WERI-Rb-1 (cell line): ENCODE data around the gene CDH23.

Experiments
- DNase-seq: peaks from one replicate; pipeline ENCODE4 v3.0.0-alpha.2; 2020
- H3K27ac ChIP-seq: fragments of 250-450 bp; sonication (Bioruptor Pico); 2 replicates; pipeline ENCODE4 v1.5.1; 2020; ENCODE audit warnings: mild to moderate bottlenecking, moderate library complexity
- H3K27me3 ChIP-seq: fragments of 250-450 bp; sonication (Bioruptor Pico); 2 replicates; pipeline ENCODE4 v1.5.1; 2021; ENCODE audit warnings: mild to moderate bottlenecking, low read depth, moderate library complexity; ENCODE audit not compliant: insufficient read depth, severe bottlenecking
- H3K36me3 ChIP-seq: fragments of 250-450 bp; sonication (Bioruptor Pico); 2 replicates; pipeline ENCODE4 v1.5.1; 2020; ENCODE audit warnings: mild to moderate bottlenecking, moderate library complexity
- H3K4me3 ChIP-seq: 2 replicates; pipeline ENCODE4 v1.5.1; 2011; ENCODE audit warnings: low read depth, mild to moderate bottlenecking, control low read depth, low read length
- H3K9me3 ChIP-seq: fragments of 250-450 bp; sonication (Bioruptor Pico); 2 replicates; pipeline ENCODE4 v1.5.1; 2021; ENCODE audit warnings: mild to moderate bottlenecking, moderate library complexity; ENCODE audit not compliant: severe bottlenecking
- CTCF ChIP-seq: IDR thresholded peaks from 2 replicates; pipeline ENCODE4 v1.5.1; 2011; ENCODE audit warnings: low read depth, mild to moderate bottlenecking, control low read depth, inconsistent platforms, low read length

The CDH23 gene

DNA sequence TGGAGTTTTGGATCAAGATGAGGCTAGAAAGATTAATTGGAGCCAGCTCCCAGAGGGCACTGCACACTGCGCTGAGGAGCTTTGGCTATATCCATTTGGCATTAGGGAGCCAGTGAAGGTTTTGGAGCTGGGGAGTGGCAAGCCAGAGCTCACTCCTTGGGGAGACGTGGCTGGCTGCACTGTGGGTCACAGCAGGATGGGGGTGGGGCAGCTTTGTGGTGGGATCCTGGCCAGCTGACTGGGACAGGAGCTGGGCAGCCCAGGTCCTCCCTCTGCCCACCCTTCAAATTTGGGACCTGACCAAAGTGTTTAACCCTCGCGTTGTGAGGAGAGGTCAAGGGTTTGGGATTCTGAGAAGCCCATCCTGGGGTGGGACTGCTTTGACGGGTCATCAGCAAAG, 317.9 kb downstream of the CDH23 start:
- DNase-seq = no peak
- no peak overlapping the region for H3K4me3 ChIP-seq
- TF ChIP-seq CTCF = no peak
- no peaks in the 10 kb centered on the region for H3K9me3 ChIP-seq
- no peak overlapping the region for H3K27ac ChIP-seq
- H3K36me3 ChIP-seq = peaks cover 39% of the 10 kb centered on the region
- H3K27me3 ChIP-seq = no peaks in the 10 kb centered on the region

- Histone ChIP-seq H3K9me3 (no peaks in the 10 kb centered on the region), H3K27me3 (no peaks in the 10 kb centered on the region), H3K4me3 (no peak overlapping the region), H3K36me3 (peaks cover 39% of the 10 kb centered on the region), H3K27ac (no peak overlapping the region)
- no peak for DNase-seq
- no peak for TF ChIP-seq CTCF
Observed at GRCh38 chr10:71715026-71715425, 318.3 kb downstream of the CDH23 start.

GRCh38 chr10:71715860-71716259, 319.1 kb downstream of the CDH23 start:
- no peak for DNase-seq
- H3K4me3 ChIP-seq = no peak overlapping the region
- H3K36me3 ChIP-seq = peaks cover 39% of the 10 kb centered on the region
- no peak overlapping the region for H3K27ac ChIP-seq
- no peaks in the 10 kb centered on the region for H3K27me3 ChIP-seq
- TF ChIP-seq CTCF = no peak
- no peaks in the 10 kb centered on the region for H3K9me3 ChIP-seq

DNA sequence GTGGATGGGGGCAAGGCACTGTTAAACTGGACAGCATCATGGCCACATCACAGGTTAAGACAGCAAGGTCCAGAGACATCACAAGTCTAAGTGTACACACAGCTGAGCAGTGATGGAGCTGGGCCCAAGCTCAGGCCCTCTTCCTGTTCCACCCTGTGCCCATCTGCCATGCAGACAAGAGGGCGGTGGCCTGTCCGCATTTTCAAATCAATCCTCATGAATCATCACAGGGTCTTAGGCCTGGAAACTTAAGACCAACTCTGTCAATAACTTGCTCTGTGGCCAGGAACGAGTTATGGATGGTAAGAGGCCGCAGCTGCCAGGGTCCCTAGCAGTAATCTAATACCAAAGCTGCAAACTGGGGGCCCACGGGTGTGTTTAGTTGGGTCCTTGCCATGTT, 319.7 kb downstream of the CDH23 start:
- H3K36me3 ChIP-seq = peaks cover 39% of the 10 kb centered on the region
- no peaks in the 10 kb centered on the region for H3K27me3 ChIP-seq
- no peak overlapping the region for H3K27ac ChIP-seq
- DNase-seq = no peak
- TF ChIP-seq CTCF = no peak
- H3K9me3 ChIP-seq = no peaks in the 10 kb centered on the region
- no peak overlapping the region for H3K4me3 ChIP-seq

DNA sequence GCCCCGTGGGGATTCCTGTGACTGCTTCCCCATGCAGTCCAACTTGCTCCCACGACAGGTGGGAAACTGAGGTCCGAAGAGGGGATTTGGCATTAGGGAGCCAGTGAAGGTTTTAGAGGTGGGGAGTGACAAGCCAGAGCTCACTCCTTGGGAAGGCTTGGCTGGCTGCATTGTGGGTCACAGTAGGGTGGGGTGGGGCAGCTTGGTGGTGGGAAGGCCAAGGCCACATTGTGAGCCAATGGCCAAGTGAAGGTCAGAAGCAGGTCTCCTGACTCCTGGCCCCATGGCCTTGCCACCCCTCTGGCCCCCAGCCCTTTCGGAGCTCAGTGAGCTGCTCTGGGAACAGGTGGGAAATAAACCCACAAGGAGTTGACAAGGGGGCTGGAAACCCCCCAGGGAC, 320.3 kb downstream of the CDH23 start:
- no peak for TF ChIP-seq CTCF
- H3K27me3 ChIP-seq = no peaks in the 10 kb centered on the region

DNA sequence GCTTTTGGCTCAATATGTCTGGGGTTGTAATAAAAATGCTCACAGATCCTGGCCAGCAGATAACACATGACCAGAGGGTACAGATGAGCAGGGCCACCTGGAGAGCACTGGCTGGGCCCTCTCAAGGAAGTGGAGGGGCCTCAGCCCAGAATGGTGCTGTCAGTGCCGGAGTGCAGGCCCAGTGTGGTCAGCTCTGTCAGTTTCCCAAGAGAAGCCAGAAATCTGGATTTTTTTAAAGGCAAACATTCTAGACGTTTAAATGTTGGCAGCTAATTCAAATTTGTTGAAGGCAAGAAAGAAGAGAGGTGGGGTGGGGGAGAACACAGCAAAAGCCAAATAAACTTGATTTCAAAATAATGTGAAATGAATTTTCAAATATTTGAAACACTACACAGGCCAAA, 320.8 kb downstream of the CDH23 start:
- Histone ChIP-seq H3K27ac (no peak overlapping the region), H3K4me3 (no peak overlapping the region), H3K9me3 (no peaks in the 10 kb centered on the region), H3K27me3 (no peaks in the 10 kb centered on the region), H3K36me3 (peaks cover 35% of the 10 kb centered on the region)
- TF ChIP-seq CTCF = no peak
- DNase-seq = no peak

More for the DNA sequence above, 320.3 kb downstream of the CDH23 start:
- no peak for DNase-seq
- no peak overlapping the region for H3K27ac ChIP-seq
- H3K4me3 ChIP-seq = no peak overlapping the region
- H3K36me3 ChIP-seq = peaks cover 39% of the 10 kb centered on the region
- no peaks in the 10 kb centered on the region for H3K9me3 ChIP-seq
